Mesenteric fat pad (tissue), 1 donor: Measurements from ENCODE around the gene PITRM1. TPM values are rescaled to one million over a fixed set of nuclear protein-coding genes. Genes with fewer than 3 reads are reported as not detected.
"Not testable (repeated sequence)": the region's sequence is repeated elsewhere in the genome, so short reads cannot be mapped to it uniquely, and the experiment has no call there.

ENCODE experiments used
- DNase-seq: peaks from one replicate; pipeline ENCODE4 v3.0.0-alpha.2; 2020; ENCODE audit warnings: low spot score
- long read RNA-seq: library from polyadenylated mRNA; unstranded; transcript quantifications from one replicate; pipeline ENCODE4 v2.0.0, GENCODE V29; 2020
- total RNA-seq: library from RNA; stranded (reverse); fragmentation: NEBNext Ultra II Directional; extraction: Animal tissue kit (Norgen Biotek cat#: 25700); gene quantifications from one replicate; pipeline ENCODE4 v1.2.1, GENCODE V29; 2021
- donor health status: DM: yes; HTN: yes; CAD: no.

The PITRM1 gene, protein sequence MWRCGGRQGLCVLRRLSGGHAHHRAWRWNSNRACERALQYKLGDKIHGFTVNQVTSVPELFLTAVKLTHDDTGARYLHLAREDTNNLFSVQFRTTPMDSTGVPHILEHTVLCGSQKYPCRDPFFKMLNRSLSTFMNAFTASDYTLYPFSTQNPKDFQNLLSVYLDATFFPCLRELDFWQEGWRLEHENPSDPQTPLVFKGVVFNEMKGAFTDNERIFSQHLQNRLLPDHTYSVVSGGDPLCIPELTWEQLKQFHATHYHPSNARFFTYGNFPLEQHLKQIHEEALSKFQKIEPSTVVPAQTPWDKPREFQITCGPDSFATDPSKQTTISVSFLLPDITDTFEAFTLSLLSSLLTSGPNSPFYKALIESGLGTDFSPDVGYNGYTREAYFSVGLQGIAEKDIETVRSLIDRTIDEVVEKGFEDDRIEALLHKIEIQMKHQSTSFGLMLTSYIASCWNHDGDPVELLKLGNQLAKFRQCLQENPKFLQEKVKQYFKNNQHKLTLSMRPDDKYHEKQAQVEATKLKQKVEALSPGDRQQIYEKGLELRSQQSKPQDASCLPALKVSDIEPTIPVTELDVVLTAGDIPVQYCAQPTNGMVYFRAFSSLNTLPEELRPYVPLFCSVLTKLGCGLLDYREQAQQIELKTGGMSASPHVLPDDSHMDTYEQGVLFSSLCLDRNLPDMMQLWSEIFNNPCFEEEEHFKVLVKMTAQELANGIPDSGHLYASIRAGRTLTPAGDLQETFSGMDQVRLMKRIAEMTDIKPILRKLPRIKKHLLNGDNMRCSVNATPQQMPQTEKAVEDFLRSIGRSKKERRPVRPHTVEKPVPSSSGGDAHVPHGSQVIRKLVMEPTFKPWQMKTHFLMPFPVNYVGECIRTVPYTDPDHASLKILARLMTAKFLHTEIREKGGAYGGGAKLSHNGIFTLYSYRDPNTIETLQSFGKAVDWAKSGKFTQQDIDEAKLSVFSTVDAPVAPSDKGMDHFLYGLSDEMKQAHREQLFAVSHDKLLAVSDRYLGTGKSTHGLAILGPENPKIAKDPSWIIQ
- total RNA-seq = 110 TPM
- long read RNA-seq, transcript PITRM1-201 (27 exons, 3,450 nt) = major isoform, 36 of 84 reads
- long read RNA-seq, partial matches to known transcripts = 34 of 84 reads
- long read RNA-seq, other reads (novel, unspliced or antisense) = 13 of 84 reads

- peak; percentile 99 for DNase-seq
Measured at GRCh38 chr10:3172446-3173170, at the start of gene PITRM1. Gene PITRM1, minus strand, starts transcription at chr10:3172782. Its CDS starts 10 bp downstream, at chr10:3172772.

DNA sequence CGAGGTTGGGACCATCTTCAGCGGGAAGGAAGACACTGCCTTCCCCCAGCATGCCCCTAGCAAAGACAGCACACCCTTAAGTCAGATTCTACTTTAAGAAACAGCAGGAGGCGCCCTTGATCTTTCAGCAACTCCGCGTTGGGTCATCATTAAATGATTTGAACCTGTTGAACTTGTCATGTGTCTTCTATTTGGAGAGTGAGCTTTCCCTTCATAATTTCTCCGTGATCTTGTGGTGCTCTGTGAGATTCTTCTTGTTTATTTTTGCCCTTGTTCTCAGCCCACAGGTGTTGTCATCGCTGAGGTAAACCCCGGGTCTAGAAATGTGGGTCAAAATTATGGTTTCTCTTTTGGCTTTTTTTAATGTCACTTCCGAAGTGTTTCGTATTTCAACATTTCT, 49.5 kb upstream of the PITRM1 start:
- DNase-seq = no peak

DNA sequence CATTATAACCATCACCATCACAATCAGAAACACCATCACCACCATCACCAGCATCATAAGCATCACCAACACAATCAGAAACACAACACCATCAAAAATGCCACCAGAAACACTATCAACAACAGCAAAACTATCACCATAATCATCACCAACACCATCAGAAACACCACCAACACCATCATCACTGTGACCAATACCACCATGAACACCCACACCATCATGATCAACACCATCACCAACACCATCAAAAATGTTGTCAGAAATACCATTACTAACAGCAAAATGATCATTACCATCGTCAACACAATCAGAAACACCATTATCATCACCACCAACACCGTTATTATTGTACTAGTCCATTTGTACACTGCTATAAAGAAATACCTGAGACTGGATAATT, 49.0 kb upstream of the PITRM1 start:
- not testable (repeated sequence) for DNase-seq

DNA sequence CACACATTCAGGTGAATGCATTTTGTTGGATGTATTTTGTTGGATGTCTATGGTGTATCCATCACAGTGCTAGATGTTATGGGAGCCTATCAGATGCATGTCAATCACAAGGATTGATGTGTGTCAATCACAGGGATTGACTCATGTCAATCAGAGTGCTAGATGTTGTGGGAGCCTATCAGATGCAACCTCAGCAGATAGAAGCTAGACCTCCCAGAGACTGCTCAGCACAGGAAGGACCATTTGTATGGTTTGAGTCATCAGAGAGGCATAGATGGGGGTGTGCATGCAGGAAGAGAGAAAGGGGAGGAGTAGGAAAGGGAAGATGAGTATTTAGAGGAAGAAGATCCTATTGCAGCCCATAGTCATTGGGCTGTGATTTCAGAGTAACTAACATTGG, 48.3 kb upstream of the PITRM1 start:
- DNase-seq = no peak

DNA sequence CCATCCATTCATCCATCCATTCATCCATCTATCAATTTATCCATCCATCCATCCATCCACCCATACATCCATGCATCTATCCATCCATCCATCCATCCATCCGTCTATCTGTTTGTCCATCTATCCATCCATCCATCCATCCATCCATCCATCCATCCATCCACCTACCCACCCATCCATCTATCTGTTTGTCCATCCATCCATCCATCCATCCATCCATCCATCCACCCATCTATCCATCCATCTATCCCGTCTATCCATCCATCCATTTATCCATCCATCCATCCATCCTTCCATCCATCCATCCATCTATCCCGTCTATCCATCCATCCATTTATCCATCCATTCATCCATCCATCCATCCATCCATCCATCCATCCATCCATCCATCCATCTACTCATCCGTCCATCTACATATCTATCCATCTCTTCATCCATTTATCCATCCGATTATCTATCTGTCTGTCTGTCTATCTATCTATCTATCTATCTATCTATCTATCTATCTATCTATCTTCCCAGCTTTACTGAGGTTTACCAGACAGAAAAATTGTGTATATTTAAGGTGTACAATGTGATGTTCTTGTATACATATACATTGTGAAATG, 46.5 kb upstream of the PITRM1 start:
- DNase-seq = not testable (repeated sequence)

- DNase-seq = no peak
Measured at GRCh38 chr10:3217853-3218252, 45.3 kb upstream of the PITRM1 start.

DNA sequence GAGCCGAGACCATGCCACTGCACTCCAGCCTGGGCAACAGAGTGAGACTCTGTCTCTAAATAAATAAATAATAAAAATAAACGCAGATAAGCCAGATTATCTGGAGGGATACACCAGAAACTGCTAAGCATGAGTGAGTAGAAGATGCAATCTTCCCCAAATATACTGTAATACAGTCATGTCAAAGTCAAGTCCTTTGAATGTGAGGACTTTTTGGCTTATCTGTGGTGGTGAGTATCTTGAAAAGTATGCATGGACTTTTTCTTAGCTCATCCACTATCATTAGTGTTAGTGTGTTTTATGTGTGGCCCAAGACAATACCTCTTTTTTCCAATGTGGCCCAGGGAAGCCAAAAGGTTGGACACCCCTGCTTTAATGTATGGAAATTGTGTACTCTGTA, 44.7 kb upstream of the PITRM1 start:
- no peak for DNase-seq

DNA sequence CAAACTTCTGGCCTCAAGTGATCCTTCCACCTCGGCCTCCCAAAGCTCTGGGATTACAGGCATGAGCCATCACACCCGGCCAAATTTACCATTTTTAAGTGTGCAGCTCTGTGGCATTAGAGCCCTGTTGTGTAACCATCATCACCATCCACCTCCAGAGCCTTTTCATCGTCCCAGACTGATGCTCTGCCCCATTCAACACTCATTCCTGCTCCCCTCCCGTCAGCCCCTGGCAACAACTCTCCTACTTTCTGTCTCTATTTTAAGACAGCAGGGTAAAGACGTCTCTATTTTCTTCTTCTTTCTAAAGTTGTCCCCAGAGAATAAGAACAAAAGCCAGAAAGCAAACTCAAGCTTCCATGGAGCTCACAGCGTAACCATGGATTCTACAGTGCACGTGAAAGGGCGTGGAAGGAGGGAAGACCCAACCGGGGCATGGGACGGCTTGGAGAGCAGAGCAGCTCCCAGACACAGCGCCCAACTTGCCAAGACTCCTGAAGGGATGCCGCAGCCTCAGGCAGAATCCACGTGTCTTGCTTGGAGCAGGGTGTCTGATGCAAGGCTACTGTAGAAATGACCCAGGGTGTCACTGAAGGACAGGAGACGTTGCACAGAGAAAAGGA, 42.7 kb upstream of the PITRM1 start:
- no peak for DNase-seq

DNA sequence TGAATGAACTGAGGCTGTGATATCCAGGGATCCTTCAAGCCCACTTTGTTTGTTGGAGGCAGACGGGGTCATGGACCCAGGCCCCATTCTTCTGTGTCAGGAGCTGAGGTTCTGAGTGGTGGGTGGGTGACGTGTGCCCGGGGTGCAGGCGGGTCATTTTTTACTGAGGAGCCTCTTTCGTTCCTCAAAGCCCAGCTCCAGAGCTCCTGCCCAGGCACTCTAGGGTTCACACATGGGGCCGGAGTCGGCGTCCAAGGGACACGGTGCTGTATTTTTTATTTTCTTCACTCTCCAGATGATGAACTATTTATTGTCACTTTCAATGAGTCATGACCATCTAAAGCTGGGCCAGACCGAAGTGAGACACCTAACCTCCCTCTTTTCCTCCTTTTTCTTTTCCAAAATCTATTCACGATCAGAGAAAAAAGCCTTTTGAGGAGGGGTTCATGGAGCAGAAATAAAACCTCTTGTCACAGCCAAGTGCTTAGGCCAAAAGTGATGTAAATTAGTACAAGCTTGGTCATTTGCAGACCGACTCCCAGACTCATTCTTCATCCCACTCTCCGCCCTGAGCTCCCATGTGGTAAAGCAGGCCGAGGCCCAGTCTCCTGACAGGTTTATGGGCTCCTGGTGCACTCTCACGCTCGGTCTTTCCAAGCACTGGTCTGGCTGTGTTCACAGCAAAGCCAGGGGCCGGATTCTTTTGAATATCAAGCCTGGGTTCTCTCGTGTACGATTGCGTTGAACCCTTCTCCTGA, 41.4 kb upstream of the PITRM1 start:
- DNase-seq = no peak

GRCh38 chr10:3213208-3213607, 40.6 kb upstream of the PITRM1 start:
- no peak for DNase-seq

GRCh38 chr10:3210251-3210877, 37.8 kb upstream of the PITRM1 start:
- no peak for DNase-seq

DNA sequence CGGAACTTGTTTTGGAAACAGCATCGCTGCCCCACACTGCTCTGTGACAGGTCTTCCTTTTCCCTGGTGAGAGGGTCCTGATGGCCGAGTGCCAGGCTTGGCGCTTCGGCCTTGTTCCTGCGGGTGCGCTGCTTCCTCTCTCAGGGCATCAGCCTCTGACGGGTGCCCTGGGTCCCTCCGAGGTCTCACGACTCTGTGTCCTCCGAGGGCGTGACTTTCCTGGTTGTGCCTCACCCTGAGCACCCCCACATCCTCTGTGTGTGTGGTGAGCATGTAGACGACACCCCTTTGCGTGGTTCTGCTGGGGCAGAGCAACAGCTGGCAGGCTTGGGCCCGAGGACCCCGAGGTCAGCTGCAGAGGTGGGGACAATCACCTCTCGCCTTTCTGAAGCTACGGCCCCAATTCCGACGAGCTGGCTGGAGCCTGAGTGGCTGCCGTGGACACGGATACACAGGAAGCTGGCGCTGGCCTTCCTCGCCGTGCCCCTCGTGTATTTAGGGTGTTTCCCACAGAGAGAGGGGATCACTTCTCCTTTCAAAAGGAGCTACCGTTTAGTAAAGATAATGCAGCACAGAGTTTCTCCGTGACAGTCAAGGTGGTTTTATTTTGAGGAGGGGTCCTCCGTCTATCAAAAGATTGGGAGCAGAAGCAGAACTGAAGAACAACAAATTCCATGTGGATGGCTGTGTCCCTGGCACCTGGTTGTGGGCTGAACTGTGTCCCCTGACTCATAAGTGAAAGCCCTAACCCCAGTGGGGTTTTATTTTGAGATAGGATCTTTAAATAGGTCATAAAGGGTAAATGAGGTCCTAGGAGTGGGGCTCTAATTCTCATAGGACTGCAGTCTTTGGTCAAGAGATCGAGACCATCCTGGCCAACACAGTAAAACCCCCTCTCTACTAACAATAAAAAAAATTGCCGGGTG, 36.2 kb upstream of the PITRM1 start:
- DNase-seq = no peak

DNA sequence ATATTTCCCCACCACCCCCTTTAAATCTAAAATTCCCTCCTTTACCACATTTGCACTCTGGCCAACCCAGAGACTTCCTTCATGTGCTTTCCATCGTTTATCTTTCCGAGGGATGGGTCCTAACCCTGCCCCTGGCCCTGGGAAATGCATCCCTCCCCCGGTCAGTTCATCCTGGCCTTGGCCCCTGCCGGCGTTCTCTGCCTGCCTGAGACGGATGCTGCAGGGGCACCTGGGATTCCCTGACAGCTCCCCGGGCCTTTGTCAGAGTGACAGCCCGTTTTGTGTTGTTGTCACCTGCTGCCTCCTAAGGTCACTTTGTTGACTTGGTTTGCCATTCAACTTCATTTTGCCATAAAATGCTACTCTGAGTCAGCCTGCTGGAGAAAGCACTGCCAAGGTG, 34.8 kb upstream of the PITRM1 start:
- no peak for DNase-seq

DNA sequence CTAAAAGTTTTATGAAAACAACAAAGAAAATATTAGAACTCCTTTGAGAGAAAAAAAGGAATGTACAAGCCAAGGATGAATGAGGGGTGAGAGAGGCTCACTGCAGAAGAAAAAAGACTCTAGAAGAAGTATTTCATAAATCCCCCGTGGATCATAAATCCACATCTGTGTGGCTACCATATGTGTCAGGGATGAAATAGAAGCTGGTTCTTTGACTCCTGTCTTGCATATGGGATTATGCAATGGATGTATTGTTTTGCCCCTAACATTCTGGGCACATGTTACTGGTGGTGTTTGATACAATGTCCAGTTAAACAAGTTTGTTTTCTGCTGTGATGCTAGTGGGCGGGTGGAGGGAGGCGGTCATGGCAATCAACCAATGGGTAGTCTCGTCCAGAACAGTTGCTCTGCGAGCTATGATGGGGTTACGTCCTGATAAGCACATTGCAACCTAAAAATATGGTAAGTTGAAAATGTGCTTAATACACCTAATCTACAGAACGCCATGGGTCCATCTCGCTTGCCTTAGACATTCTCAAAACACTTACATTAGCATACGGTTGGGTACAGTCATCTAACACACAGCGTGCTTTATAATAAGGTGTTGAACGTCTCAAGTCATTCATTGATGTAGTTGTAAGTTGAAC, 34.1 kb upstream of the PITRM1 start:
- no peak for DNase-seq

DNA sequence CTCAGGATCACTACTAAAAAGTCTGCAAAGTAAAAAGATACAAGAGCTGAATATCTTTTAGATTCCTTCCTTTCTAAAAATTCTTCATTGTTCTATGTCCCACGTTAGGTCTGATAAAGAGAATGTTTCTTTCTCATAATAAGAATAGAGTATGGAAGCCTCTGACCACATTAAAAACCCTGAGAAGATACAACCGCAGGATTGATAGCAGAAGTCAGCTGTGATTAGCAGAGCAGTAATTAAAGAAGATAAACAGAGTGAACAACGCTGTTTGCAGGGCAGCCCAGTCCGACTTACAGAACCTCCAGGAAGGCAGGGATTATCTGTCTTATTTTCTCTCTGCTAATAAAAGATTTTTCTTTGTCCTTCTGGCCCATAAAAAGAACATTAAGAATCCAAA, 31.4 kb upstream of the PITRM1 start:
- DNase-seq = no peak

DNA sequence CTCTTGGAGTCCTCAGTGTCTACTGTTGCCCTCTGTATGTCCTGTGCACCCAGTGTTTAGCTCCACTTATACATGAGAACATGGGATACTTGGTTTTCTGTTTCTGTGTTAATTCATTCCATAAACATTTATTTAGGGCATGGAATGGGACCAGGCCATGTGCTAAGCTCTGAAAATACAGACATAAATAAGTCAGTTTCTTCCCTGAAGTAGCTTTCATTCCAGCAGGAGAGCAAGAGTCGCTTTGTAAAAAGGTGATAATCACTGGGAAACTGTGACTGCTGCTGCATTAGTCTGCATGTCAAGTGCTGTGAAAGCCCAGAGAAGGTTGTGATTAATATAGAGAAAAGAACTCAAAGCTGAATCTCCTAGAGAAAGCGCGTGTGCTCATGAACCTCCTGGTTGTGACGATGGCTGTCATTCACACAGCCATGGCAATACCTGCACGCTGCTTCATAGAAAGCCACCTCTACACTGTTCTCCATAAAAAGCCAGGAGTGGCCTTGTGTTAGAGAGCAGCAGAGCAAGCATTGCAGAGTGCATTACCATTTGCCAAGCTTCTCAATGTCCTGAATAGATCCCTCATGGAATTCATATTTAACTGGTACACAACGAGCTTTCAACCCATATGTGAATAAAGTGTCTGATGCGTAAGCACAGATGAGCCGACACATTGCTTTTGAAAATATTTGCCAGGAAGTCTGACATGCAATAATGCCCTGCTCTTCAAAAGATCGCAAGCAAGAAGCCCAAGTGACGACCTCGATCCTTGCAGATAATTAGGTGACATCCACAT, 30.6 kb upstream of the PITRM1 start:
- DNase-seq = no peak
